Neural cell (in vitro differentiated cells): Measurements from ENCODE around the gene ANTXR2. TPM values are rescaled to one million over a fixed set of nuclear protein-coding genes. Genes with fewer than 3 reads are reported as not detected.

Experiments
- H2AFZ ChIP-seq: fragments of 200-600, 300-800 bp; sonication (generic), shearing (Covaris generic); 2 replicates; pipeline ENCODE4 v1.6.0; 2014; ENCODE audit warnings: low read depth, mild to moderate bottlenecking, antibody characterized with exemption, low read length, moderate library complexity
- H3F3A ChIP-seq: fragments of 200-600 bp; shearing (Covaris generic); 2 replicates; pipeline ENCODE4 v1.6.1; 2016; ENCODE audit warnings: mild to moderate bottlenecking, moderate library complexity, mixed read lengths, antibody characterized with exemption, low read length; ENCODE audit not compliant: insufficient read depth, poor library complexity, severe bottlenecking
- H3K27ac ChIP-seq: fragments of 200-600, 300-800 bp; sonication (generic), shearing (Covaris generic); 2 replicates; pipeline ENCODE4 v1.5.1; 2014; ENCODE audit warnings: mild to moderate bottlenecking, low read length, moderate library complexity
- H3K27me3 ChIP-seq: fragments of 300-800, 200-600 bp; sonication (generic), shearing (Covaris generic); 2 replicates; pipeline ENCODE4 v1.6.0; 2014; ENCODE audit warnings: mild to moderate bottlenecking, low read depth, low read length, moderate library complexity; ENCODE audit not compliant: insufficient read depth
- H3K36me3 ChIP-seq: fragments of 300-800, 200-600 bp; sonication (generic), shearing (Covaris generic); 2 replicates; pipeline ENCODE4 v1.5.1; 2014; ENCODE audit warnings: mild to moderate bottlenecking, antibody characterized with exemption, low read length, moderate library complexity; ENCODE audit not compliant: insufficient read depth
- H3K4me2 ChIP-seq: fragments of 300-800, 200-600 bp; sonication (generic), shearing (Covaris generic); 2 replicates; pipeline ENCODE4 v1.6.0; 2014; ENCODE audit warnings: mild to moderate bottlenecking, low read length
- H3K4me3 ChIP-seq: fragments of 300-800, 200-600 bp; sonication (generic), shearing (Covaris generic); 2 replicates; pipeline ENCODE4 v1.5.1; 2014; ENCODE audit warnings: mild to moderate bottlenecking, low read length, moderate library complexity
- H3K79me2 ChIP-seq: fragments of 200-600 bp; shearing (Covaris generic); replicated peaks from 2 replicates; pipeline ENCODE4 v1.6.0; 2014; ENCODE audit warnings: mild to moderate bottlenecking, low read length, moderate library complexity; ENCODE audit not compliant: insufficient read depth
- H3K9ac ChIP-seq: fragments of 300-800, 200-600 bp; sonication (generic), shearing (Covaris generic); 2 replicates; pipeline ENCODE4 v1.6.1; 2016; ENCODE audit warnings: mild to moderate bottlenecking, low read length, mixed read lengths
- H3K9me2 ChIP-seq: fragments of 200-600 bp; shearing (Covaris generic); 2 replicates; pipeline ENCODE4 v1.6.1; 2016; ENCODE audit warnings: mild to moderate bottlenecking, low read length, mixed read lengths; ENCODE audit not compliant: insufficient read depth
- H3K9me3 ChIP-seq: fragments of 200-600, 300-800 bp; sonication (generic), shearing (Covaris generic); 2 replicates; pipeline ENCODE4 v1.6.1; 2016; ENCODE audit warnings: mild to moderate bottlenecking, mixed run types, low read length, moderate library complexity, mixed read lengths
- H4K20me1 ChIP-seq: fragments of 200-600 bp; shearing (Covaris generic); 2 replicates; pipeline ENCODE4 v1.6.1; 2016; ENCODE audit warnings: mild to moderate bottlenecking, mixed run types; ENCODE audit not compliant: insufficient read depth
- EP300 ChIP-seq: fragments of 450-650 bp; conservative IDR thresholded peaks from 2 replicates; pipeline ENCODE4 v1.6.1; 2014; ENCODE audit warnings: antibody characterized with exemption, mild to moderate bottlenecking, moderate library complexity; ENCODE audit not compliant: poor library complexity, severe bottlenecking
- EZH2 ChIP-seq: fragments of 200-600, 300-800 bp; shearing (Covaris generic), sonication (generic); IDR thresholded peaks from 2 replicates; pipeline ENCODE4 v1.6.1; 2014; ENCODE audit warnings: antibody characterized with exemption, low read length, borderline replicate concordance, mild to moderate bottlenecking; ENCODE audit not compliant: insufficient read depth, poor library complexity, severe bottlenecking
- MXI1 ChIP-seq: fragments of 450-650 bp; conservative IDR thresholded peaks from 2 replicates; pipeline ENCODE4 v1.6.1; 2014; ENCODE audit warnings: antibody characterized with exemption, mild to moderate bottlenecking; ENCODE audit not compliant: poor library complexity, severe bottlenecking
- POLR2AphosphoS5 ChIP-seq: IDR thresholded peaks from 2 replicates; pipeline ENCODE4 v1.6.1; 2012
- RAD21 ChIP-seq: fragments of 450-650 bp; conservative IDR thresholded peaks from 2 replicates; pipeline ENCODE4 v1.6.1; 2014; ENCODE audit warnings: antibody characterized with exemption, mild to moderate bottlenecking, moderate library complexity
- SMC3 ChIP-seq: fragments of 450-650 bp; conservative IDR thresholded peaks from 2 replicates; pipeline ENCODE4 v1.6.1; 2014; ENCODE audit warnings: antibody characterized with exemption, mild to moderate bottlenecking, moderate library complexity; ENCODE audit not compliant: poor library complexity
- TAF1 ChIP-seq: IDR thresholded peaks from 2 replicates; pipeline ENCODE4 v1.6.1; 2012; ENCODE audit warnings: low read depth
- polyA plus RNA-seq: library from polyadenylated mRNA; depleted of rRNA; stranded (reverse); fragments of >200 nt; gene quantifications from 2 replicates; pipeline ENCODE4 v1.2.3, GENCODE V29; 2014
- TF ChIP-seq, protein P1 (sequence below): fragments of 450-650 bp; IDR thresholded peaks from 2 replicates; pipeline ENCODE4 v1.5.1; 2014; ENCODE audit warnings: antibody characterized with exemption, mild to moderate bottlenecking, moderate library complexity; ENCODE audit not compliant: poor library complexity, severe bottlenecking
- TF ChIP-seq, protein P2 (sequence below): IDR thresholded peaks from 2 replicates; pipeline ENCODE4 v1.6.1; 2012; ENCODE audit warnings: borderline replicate concordance

The ANTXR2 gene
- polyA plus RNA-seq, 1 donor from 2014 or later = 31.7 TPM

DNA sequence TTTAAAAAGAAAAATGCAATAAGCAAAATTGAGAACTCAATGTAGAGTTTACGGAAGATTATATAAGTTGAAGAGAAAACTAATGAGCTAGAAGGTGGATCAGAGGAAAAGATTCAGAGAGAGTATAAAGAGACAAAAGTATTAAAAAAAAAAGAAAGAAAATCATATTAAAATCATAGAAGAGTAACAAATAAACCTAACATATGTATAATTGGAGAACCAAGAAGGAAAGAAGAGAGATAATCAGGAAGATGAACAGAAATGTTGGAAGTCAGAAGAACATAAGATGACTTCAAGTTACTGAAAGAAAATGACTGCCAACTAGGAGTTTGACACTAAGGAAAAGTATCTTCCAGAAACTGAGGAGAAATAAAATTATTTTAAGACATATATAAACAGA is 34.3 kb upstream of the ANTXR2 start:
- no peaks in the 10 kb centered on the region for H3K36me3 ChIP-seq
- no peaks in the 10 kb centered on the region for H3F3A ChIP-seq
- H2AFZ ChIP-seq = no peak overlapping the region
- no peak overlapping the region for H3K9ac ChIP-seq
- H3K9me2 ChIP-seq = no peaks in the 10 kb centered on the region
- no peak overlapping the region for H3K4me2 ChIP-seq
- H4K20me1 ChIP-seq = no peaks in the 10 kb centered on the region
- no peak for TF ChIP-seq TAF1
- no peak for TF ChIP-seq EZH2
- TF ChIP-seq POLR2AphosphoS5 = no peak
- no peak for TF ChIP-seq MXI1
- TF ChIP-seq, protein P1, sequence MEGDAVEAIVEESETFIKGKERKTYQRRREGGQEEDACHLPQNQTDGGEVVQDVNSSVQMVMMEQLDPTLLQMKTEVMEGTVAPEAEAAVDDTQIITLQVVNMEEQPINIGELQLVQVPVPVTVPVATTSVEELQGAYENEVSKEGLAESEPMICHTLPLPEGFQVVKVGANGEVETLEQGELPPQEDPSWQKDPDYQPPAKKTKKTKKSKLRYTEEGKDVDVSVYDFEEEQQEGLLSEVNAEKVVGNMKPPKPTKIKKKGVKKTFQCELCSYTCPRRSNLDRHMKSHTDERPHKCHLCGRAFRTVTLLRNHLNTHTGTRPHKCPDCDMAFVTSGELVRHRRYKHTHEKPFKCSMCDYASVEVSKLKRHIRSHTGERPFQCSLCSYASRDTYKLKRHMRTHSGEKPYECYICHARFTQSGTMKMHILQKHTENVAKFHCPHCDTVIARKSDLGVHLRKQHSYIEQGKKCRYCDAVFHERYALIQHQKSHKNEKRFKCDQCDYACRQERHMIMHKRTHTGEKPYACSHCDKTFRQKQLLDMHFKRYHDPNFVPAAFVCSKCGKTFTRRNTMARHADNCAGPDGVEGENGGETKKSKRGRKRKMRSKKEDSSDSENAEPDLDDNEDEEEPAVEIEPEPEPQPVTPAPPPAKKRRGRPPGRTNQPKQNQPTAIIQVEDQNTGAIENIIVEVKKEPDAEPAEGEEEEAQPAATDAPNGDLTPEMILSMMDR = no peak
- TF ChIP-seq, protein P2, sequence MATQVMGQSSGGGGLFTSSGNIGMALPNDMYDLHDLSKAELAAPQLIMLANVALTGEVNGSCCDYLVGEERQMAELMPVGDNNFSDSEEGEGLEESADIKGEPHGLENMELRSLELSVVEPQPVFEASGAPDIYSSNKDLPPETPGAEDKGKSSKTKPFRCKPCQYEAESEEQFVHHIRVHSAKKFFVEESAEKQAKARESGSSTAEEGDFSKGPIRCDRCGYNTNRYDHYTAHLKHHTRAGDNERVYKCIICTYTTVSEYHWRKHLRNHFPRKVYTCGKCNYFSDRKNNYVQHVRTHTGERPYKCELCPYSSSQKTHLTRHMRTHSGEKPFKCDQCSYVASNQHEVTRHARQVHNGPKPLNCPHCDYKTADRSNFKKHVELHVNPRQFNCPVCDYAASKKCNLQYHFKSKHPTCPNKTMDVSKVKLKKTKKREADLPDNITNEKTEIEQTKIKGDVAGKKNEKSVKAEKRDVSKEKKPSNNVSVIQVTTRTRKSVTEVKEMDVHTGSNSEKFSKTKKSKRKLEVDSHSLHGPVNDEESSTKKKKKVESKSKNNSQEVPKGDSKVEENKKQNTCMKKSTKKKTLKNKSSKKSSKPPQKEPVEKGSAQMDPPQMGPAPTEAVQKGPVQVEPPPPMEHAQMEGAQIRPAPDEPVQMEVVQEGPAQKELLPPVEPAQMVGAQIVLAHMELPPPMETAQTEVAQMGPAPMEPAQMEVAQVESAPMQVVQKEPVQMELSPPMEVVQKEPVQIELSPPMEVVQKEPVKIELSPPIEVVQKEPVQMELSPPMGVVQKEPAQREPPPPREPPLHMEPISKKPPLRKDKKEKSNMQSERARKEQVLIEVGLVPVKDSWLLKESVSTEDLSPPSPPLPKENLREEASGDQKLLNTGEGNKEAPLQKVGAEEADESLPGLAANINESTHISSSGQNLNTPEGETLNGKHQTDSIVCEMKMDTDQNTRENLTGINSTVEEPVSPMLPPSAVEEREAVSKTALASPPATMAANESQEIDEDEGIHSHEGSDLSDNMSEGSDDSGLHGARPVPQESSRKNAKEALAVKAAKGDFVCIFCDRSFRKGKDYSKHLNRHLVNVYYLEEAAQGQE = no peak
- no peak for TF ChIP-seq RAD21
- H3K27ac ChIP-seq = no peak overlapping the region
- no peaks in the 10 kb centered on the region for H3K27me3 ChIP-seq
- no peaks in the 10 kb centered on the region for H3K9me3 ChIP-seq
- H3K4me3 ChIP-seq = no peak overlapping the region
- no peaks in the 10 kb centered on the region for H3K79me2 ChIP-seq

DNA sequence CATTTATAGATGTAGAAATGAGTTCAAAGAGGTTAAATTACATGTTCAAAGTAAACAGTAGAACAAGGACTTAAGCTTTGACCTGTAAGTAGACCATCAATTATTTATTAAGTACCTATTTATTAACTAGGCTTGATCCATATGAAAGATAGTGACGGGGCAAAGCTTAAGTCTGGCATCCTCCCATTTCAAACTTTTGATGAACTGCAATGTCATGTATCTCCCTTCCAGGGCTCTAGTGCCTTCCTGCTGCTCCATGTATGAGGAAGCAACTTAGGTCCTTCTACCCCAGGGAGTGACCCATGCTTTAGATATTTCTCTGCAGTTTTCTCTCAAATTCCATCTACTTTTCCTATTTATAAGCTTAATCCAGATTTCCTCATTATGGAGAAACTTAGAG is 31.9 kb upstream of the ANTXR2 start:
- Histone ChIP-seq H3K9me3 (no peaks in the 10 kb centered on the region), H3K36me3 (no peaks in the 10 kb centered on the region), H3K9ac (no peak overlapping the region), H3K27me3 (no peaks in the 10 kb centered on the region), H3K4me3 (no peak overlapping the region), H3K9me2 (no peaks in the 10 kb centered on the region), H2AFZ (no peak overlapping the region), H3K79me2 (no peaks in the 10 kb centered on the region), H4K20me1 (no peaks in the 10 kb centered on the region), H3K27ac (no peak overlapping the region), H3F3A (no peaks in the 10 kb centered on the region), H3K4me2 (no peak overlapping the region)
- TF ChIP-seq EZH2 (no peak), POLR2AphosphoS5 (no peak), MXI1 (no peak), SMC3 (no peak), RAD21 (no peak), EP300 (no peak), TAF1 (no peak)
- TF ChIP-seq, protein P1 = no peak
- TF ChIP-seq, protein P2 = no peak
